HepG2 (cell line): Measurements from ENCODE around the gene TTC23. TPM values are rescaled to one million over a fixed set of nuclear protein-coding genes. Genes with fewer than 3 reads are reported as not detected.

Experiments
- FOXP1 ChIP-seq, 2 experiments: fragments of 450-650 bp in 1 of 2; IDR thresholded peaks; 2 replicates each; pipeline ENCODE4 v1.6.1; 2017 to 2018; ENCODE audit warnings: antibody characterized with exemption in 1 of 2
- HNRNPH1 ChIP-seq: fragments of 200-400 bp; formaldehyde crosslinking; optimal IDR thresholded peaks from 2 replicates; pipeline ENCODE3; 2017; ENCODE audit warnings: mild to moderate bottlenecking, low read depth, low read length
- HNRNPL ChIP-seq: fragments of 200-400 bp; formaldehyde crosslinking; IDR thresholded peaks from 2 replicates; pipeline ENCODE4 v1.6.1; 2017; ENCODE audit warnings: mild to moderate bottlenecking, low read depth, low read length
- HOXD1 ChIP-seq: sonication (generic); formaldehyde crosslinking; IDR thresholded peaks from 2 replicates; pipeline ENCODE4 v1.5.0; 2020; ENCODE audit warnings: missing genetic modification reagents
- KDM6A ChIP-seq: IDR thresholded peaks from 2 replicates; pipeline ENCODE4 v1.6.1; 2016; ENCODE audit warnings: low read depth
- RORA ChIP-seq: sonication (generic); formaldehyde crosslinking; IDR thresholded peaks from 2 replicates; pipeline ENCODE4 v1.5.0; 2020; ENCODE audit warnings: mild to moderate bottlenecking, missing genetic modification reagents, moderate library complexity
- SMC3 ChIP-seq: IDR thresholded peaks from 2 replicates; pipeline ENCODE4 v1.6.1; 2011; ENCODE audit warnings: low read length, improper control_type of control experiment
- U2AF1 ChIP-seq: fragments of 200-400 bp; formaldehyde crosslinking; optimal IDR thresholded peaks from 2 replicates; pipeline ENCODE3; 2017; ENCODE audit warnings: mild to moderate bottlenecking, low read depth, low read length
- ZKSCAN8 ChIP-seq: IDR thresholded peaks from 2 replicates; pipeline ENCODE4 v1.6.1; 2016; ENCODE audit warnings: borderline replicate concordance, missing genetic modification reagents, missing compliant biosample characterization
- ZNF333 ChIP-seq: sonication (generic); formaldehyde crosslinking; IDR thresholded peaks from 2 replicates; pipeline ENCODE4 v1.4.0; 2020; ENCODE audit warnings: mild to moderate bottlenecking, missing genetic modification reagents, borderline replicate concordance
- ZNF343 ChIP-seq: sonication (generic); formaldehyde crosslinking; IDR thresholded peaks from 2 replicates; pipeline ENCODE4 v1.4.0; 2020; ENCODE audit warnings: mild to moderate bottlenecking, missing genetic modification reagents
- polyA plus RNA-seq, 8 experiments: library from polyadenylated mRNA; depleted of rRNA in 3 of 8; stranded (reverse) in 7 of 8; unstranded in 1 of 8; fragments of >200 nt; fragmentation: Illumina TruSeq in 4 of 8; extraction: Trizol in 4 of 8; gene quantifications; 2 replicates each; pipeline versions ENCODE4 v1.2.1 to v1.2.3, GENCODE V29; 2011 to 2016; ENCODE audit warnings: low read depth in 4 of 8, missing spikeins in 1 of 8, mixed read lengths in 1 of 8; ENCODE audit not compliant: insufficient read depth in 1 of 8
- total RNA-seq, 5 experiments: library from RNA; depleted of rRNA; stranded (reverse); fragments of >200 nt; fragmentation: Illumina TruSeq; extraction: Trizol; gene quantifications; 2 replicates each; pipeline ENCODE4 v1.2.3, GENCODE V29; 2016; ENCODE audit warnings: low read depth in 1 of 5
- TF ChIP-seq, protein P1 (sequence below): sonication (generic); formaldehyde crosslinking; conservative IDR thresholded peaks from 2 replicates; pipeline ENCODE4 v1.8.0; 2022; ENCODE audit warnings: low read depth, missing genetic modification reagents
- TF ChIP-seq, protein P2 (sequence below): IDR thresholded peaks from 2 replicates; pipeline ENCODE4 v1.6.1; 2012; ENCODE audit warnings: low read length, improper control_type of control experiment
- TF ChIP-seq, protein P3 (sequence below): sonication (generic); formaldehyde crosslinking; IDR thresholded peaks from 2 replicates; pipeline ENCODE4 v1.5.0; 2020; ENCODE audit warnings: missing genetic modification reagents
- TF ChIP-seq, protein P4 (sequence below): sonication (generic); formaldehyde crosslinking; IDR thresholded peaks from 2 replicates; pipeline ENCODE4 v1.8.0; 2023; ENCODE audit warnings: mild to moderate bottlenecking, missing genetic modification reagents
- TF ChIP-seq, protein P5 (sequence below): IDR thresholded peaks from 2 replicates; pipeline ENCODE4 v1.6.1; 2012; ENCODE audit warnings: inconsistent platforms

The TTC23 gene
- total and polyA plus RNA-seq, 2 of the 13 experiments (the other 11 are each of a cell fraction or from before 2014, with no cell fraction given) = 1.6 to 11.7 TPM

DNA sequence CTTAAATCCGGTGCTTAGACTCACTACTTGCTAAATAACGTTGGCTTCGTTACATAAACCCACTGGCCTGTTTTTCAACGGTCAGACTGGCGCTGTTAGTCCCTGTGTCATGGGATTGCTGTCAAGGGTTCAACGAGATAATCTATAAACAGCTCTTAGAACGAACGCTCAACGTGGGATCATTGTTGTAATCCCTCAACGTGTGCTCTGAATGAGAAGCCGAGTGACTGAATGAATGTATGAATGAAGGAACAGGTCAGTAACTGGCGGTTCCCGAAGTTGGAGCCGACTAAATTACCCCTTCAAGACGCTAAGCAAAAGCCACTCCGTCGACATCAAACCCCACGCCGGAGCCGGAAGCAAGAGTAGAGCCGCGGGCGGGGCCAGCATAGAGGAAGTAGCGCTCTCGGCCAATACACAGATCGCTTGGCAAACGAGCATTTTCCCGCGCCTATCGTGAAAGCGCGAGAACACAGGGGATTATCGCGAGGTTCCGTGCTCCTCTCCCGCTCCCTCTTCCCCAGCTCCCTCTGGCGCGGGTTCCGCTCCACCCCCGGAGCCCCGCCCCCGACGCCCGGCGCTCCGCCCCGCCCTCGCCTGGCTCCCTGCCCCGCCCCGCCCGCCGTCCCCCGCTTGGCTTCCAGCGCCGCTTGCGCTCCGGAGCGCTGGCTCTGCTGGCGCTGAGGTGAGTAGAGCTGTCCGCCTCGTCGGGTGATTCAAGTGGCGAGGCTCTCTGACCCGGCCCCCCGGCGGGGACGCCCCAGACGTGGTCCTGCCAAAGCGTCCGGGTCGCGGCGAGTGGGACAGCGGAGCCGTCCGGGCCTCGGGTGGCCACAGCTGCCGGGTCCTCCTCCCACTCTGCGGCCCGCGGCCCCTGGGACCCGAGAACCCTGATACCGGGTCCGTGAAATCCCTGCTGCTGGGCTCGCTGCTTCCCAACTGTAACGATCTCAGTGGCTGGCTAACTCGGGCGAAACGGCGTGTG is 1.8 kb upstream of the TTC23 start, which contains the start of gene LRRC28 (continued):
- TF ChIP-seq, protein P1, sequence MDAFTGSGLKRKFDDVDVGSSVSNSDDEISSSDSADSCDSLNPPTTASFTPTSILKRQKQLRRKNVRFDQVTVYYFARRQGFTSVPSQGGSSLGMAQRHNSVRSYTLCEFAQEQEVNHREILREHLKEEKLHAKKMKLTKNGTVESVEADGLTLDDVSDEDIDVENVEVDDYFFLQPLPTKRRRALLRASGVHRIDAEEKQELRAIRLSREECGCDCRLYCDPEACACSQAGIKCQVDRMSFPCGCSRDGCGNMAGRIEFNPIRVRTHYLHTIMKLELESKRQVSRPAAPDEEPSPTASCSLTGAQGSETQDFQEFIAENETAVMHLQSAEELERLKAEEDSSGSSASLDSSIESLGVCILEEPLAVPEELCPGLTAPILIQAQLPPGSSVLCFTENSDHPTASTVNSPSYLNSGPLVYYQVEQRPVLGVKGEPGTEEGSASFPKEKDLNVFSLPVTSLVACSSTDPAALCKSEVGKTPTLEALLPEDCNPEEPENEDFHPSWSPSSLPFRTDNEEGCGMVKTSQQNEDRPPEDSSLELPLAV (CRISPR knock-in tag) = no peak
- TF ChIP-seq ZNF333 (CRISPR knock-in tag) = peak; percentile 51; the same call in 1 of the 2 replicates
- no peak for TF ChIP-seq HNRNPH1
- TF ChIP-seq FOXP1 (IDR thresholded peaks at IDR 0.05) = no peak
- TF ChIP-seq FOXP1 (CRISPR knock-in tag; IDR thresholded peaks at IDR 0.05) = no peak
- TF ChIP-seq, protein P2, sequence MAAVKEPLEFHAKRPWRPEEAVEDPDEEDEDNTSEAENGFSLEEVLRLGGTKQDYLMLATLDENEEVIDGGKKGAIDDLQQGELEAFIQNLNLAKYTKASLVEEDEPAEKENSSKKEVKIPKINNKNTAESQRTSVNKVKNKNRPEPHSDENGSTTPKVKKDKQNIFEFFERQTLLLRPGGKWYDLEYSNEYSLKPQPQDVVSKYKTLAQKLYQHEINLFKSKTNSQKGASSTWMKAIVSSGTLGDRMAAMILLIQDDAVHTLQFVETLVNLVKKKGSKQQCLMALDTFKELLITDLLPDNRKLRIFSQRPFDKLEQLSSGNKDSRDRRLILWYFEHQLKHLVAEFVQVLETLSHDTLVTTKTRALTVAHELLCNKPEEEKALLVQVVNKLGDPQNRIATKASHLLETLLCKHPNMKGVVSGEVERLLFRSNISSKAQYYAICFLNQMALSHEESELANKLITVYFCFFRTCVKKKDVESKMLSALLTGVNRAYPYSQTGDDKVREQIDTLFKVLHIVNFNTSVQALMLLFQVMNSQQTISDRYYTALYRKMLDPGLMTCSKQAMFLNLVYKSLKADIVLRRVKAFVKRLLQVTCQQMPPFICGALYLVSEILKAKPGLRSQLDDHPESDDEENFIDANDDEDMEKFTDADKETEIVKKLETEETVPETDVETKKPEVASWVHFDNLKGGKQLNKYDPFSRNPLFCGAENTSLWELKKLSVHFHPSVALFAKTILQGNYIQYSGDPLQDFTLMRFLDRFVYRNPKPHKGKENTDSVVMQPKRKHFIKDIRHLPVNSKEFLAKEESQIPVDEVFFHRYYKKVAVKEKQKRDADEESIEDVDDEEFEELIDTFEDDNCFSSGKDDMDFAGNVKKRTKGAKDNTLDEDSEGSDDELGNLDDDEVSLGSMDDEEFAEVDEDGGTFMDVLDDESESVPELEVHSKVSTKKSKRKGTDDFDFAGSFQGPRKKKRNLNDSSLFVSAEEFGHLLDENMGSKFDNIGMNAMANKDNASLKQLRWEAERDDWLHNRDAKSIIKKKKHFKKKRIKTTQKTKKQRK = no peak
- no peak for TF ChIP-seq U2AF1
- TF ChIP-seq, protein P3, sequence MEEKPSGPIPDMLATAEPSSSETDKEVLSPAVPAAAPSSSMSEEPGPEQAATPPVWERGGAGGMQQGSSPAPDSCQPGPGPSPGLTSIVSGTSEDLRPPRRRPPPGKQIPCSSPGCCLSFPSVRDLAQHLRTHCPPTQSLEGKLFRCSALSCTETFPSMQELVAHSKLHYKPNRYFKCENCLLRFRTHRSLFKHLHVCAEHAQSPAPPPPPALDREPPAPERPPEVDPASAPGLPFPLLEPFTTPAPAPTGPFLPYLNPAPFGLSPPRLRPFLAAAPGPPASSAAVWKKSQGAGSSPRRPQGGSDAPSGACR (CRISPR knock-in tag) = no peak
- no peak; the same call in 1 of the 2 replicates for TF ChIP-seq ZKSCAN8 (CRISPR knock-in tag)
- TF ChIP-seq, protein P4, sequence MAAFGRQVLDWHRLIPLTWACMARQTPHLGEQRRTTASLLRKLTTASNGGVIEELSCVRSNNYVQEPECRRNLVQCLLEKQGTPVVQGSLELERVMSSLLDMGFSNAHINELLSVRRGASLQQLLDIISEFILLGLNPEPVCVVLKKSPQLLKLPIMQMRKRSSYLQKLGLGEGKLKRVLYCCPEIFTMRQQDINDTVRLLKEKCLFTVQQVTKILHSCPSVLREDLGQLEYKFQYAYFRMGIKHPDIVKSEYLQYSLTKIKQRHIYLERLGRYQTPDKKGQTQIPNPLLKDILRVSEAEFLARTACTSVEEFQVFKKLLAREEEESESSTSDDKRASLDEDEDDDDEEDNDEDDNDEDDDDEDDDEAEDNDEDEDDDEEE (CRISPR knock-in tag) = no peak
- no peak for TF ChIP-seq SMC3
- no peak for TF ChIP-seq ZNF343 (CRISPR knock-in tag)
- TF ChIP-seq HNRNPL = 0 out of 2 replicates have a peak, but pooled peaks have one; percentile 34
- TF ChIP-seq, protein P5, sequence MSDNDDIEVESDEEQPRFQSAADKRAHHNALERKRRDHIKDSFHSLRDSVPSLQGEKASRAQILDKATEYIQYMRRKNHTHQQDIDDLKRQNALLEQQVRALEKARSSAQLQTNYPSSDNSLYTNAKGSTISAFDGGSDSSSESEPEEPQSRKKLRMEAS = peak; percentile 64
- no peak for TF ChIP-seq KDM6A
- no peak for TF ChIP-seq HOXD1 (CRISPR knock-in tag)
- TF ChIP-seq RORA (CRISPR knock-in tag) = no peak
